ENCODE data around the gene TOPAZ1. TPM values are rescaled to one million over a fixed set of nuclear protein-coding genes. Genes with fewer than 3 reads are reported as not detected.
A peak's percentile ranks its signal among the peaks of the same experiment; 100 is the strongest.

TOPAZ1 gene
- total and polyA plus RNA-seq, 9 of the 15 experiments (the other 6 are each of a cell fraction or from before 2014, with no cell fraction given) = 0.01 TPM; not detected in 8

DNA sequence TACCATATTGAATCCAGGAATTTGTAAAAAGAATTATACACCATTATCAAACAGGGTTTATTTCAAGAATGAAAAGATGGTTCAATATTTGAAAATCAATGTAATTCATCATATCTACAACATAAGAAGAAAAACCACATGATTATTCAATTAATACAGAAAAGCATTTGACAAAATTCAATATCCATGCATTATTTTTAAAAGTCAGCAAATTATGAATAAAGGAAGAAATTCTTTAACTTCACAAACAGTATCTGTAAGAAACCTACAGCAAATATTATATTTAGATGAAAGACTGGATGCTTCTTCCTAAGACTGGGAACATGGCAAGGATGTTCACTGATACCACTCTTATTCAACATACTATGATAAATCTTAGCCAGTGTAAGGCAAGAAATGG, 55.6 kb downstream of the TOPAZ1 start:
- Histone ChIP-seq H3K79me2 (ENCODE audit: control insufficient read depth, insufficient read depth, low read length) (no peaks in the 10 kb centered on the region), H3K27ac (ENCODE audit: extremely low read depth, low read depth, low read length) (no peak overlapping the region), H3K4me2 (ENCODE audit: insufficient read depth, low read length) (no peak overlapping the region), H3K9me3 (replicated peaks; ENCODE audit: control insufficient read depth, insufficient read depth, low read depth, low read length) (no peaks in the 10 kb centered on the region), H3K27me3 (ENCODE audit: control insufficient read depth in 2 of 2, insufficient read depth in 2 of 2, low read length in 2 of 2) (no peaks in the 10 kb centered on the region), H3K9ac (ENCODE audit: insufficient read depth in 1 of 2, low read depth in 2 of 2, low read length in 2 of 2) (no peak overlapping the region), H4K20me1 (replicated peaks; ENCODE audit: control insufficient read depth, insufficient read depth, low read length) (no peaks in the 10 kb centered on the region), H3K4me3 (no peak overlapping the region), H3K4me1 (replicated peaks in 1 of 2; ENCODE audit: control insufficient read depth in 2 of 2, insufficient read depth in 2 of 2, low read length in 2 of 2) (no peaks in the 10 kb centered on the region), H2AFZ (ENCODE audit: low read depth, low read length) (no peak overlapping the region), H3K9me1 (ENCODE audit: control insufficient read depth, insufficient read depth, low read length) (no peaks in the 10 kb centered on the region), H3K36me3 (ENCODE audit: control insufficient read depth, insufficient read depth, low read length) (no peaks in the 10 kb centered on the region)
- ChIA-PET POLR2A (no interaction called here), CTCF (ENCODE audit: low intra/inter-chr PET ratio) (no interaction called here)
- in situ Hi-C loops (cut with MboI) (no loop called here), intact Hi-C loops (cut with micrococcal nuclease) (no loop called here)
- no TSS peak for BruUV-seq (replicated peaks)
- ATAC-seq (no peak), FAIRE-seq (no peak), DNase-seq (ENCODE audit: extremely low read depth in 1 of 4, low spot score in 3 of 4) (no peak)
- TF ChIP-seq ZNF316 (IDR thresholded peaks at IDR 0.05) (peak; percentile 84), NFRKB (IDR thresholded peaks at IDR 0.05; ENCODE audit: low read depth) (no peak), C11orf30 (IDR thresholded peaks at IDR 0.05; ENCODE audit: low read depth) (peak; percentile 73)

DNA sequence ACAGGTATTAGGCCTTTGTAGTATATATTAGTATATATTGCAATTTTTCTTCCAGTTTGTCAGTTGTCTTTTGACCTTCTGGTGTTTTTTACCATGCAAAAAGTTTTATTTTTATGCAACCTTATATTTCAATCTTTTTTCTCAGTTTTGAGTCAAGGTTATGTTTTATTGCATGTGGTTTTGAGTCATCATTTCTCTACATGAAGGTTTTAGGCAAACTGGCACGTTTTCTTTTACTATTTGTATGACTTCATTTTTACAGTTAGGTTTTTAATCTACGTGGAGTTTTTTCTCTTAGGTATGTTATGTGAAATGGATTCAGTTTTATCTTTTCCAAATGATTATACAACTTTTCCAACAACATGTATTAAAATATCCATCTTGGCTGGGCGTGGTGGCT, 60.1 kb downstream of the TOPAZ1 start:
- Histone ChIP-seq H3K4me1 (replicated peaks in 1 of 2; ENCODE audit: control insufficient read depth in 2 of 2, insufficient read depth in 2 of 2, low read length in 2 of 2) (no peaks in the 10 kb centered on the region), H3K9ac (ENCODE audit: insufficient read depth in 1 of 2, low read depth in 2 of 2, low read length in 2 of 2) (no peak overlapping the region), H3K4me2 (ENCODE audit: insufficient read depth, low read length) (no peak overlapping the region), H3K79me2 (ENCODE audit: control insufficient read depth, insufficient read depth, low read length) (no peaks in the 10 kb centered on the region), H3K9me3 (replicated peaks; ENCODE audit: control insufficient read depth, insufficient read depth, low read depth, low read length) (no peaks in the 10 kb centered on the region), H4K20me1 (replicated peaks; ENCODE audit: control insufficient read depth, insufficient read depth, low read length) (no peaks in the 10 kb centered on the region), H3K27ac (ENCODE audit: extremely low read depth, low read depth, low read length) (no peak overlapping the region), H3K27me3 (ENCODE audit: control insufficient read depth in 2 of 2, insufficient read depth in 2 of 2, low read length in 2 of 2) (no peaks in the 10 kb centered on the region), H2AFZ (ENCODE audit: low read depth, low read length) (no peak overlapping the region; the same call in 1 of the 2 replicates), H3K4me3 (no peak overlapping the region), H3K36me3 (ENCODE audit: control insufficient read depth, insufficient read depth, low read length) (no peaks in the 10 kb centered on the region), H3K9me1 (ENCODE audit: control insufficient read depth, insufficient read depth, low read length) (no peaks in the 10 kb centered on the region)
- intact Hi-C loops (cut with micrococcal nuclease) = no loop called here
- CTCF ChIA-PET (ENCODE audit: low intra/inter-chr PET ratio) = no interaction called here
- FAIRE-seq (no peak), DNase-seq (ENCODE audit: extremely low read depth in 1 of 4, low spot score in 3 of 4) (no peak), ATAC-seq (no peak)
- POLR2A ChIA-PET = no interaction called here
- 49% methylated on average over 3 of the region's 3 CpGs for WGBS (ENCODE audit: insufficient coverage, low coverage, missing lambda C conversion rate)
- BruUV-seq (replicated peaks) = no TSS peak
- in situ Hi-C loops (cut with MboI) = no loop called here
- no peak for TF ChIP-seq PREB (CRISPR knock-in tag; IDR thresholded peaks at IDR 0.05)
- TF ChIP-seq ELF4 (CRISPR knock-in tag; IDR thresholded peaks at IDR 0.05) = no peak
- TF ChIP-seq PHF20 (IDR thresholded peaks at IDR 0.05; ENCODE audit: partially characterized antibody) = no peak
- TF ChIP-seq CCNT2 (IDR thresholded peaks at IDR 0.05; ENCODE audit: borderline replicate concordance, extremely low read depth, insufficient read length, low read depth, low read length) = no peak
- no peak for TF ChIP-seq KLF1 (tag; IDR thresholded peaks at IDR 0.05)
- no peak for TF ChIP-seq BHLHE40 (IDR thresholded peaks at IDR 0.05; ENCODE audit: low read length)
- TF ChIP-seq PCBP2 (IDR thresholded peaks at IDR 0.05; ENCODE audit: low read depth, low read length, poor library complexity, severe bottlenecking) = no peak
- TF ChIP-seq, protein P1, sequence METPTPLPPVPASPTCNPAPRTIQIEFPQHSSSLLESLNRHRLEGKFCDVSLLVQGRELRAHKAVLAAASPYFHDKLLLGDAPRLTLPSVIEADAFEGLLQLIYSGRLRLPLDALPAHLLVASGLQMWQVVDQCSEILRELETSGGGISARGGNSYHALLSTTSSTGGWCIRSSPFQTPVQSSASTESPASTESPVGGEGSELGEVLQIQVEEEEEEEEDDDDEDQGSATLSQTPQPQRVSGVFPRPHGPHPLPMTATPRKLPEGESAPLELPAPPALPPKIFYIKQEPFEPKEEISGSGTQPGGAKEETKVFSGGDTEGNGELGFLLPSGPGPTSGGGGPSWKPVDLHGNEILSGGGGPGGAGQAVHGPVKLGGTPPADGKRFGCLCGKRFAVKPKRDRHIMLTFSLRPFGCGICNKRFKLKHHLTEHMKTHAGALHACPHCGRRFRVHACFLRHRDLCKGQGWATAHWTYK (CRISPR knock-in tag; IDR thresholded peaks at IDR 0.05) = no peak
- no peak for TF ChIP-seq HCFC1 (IDR thresholded peaks at IDR 0.05; ENCODE audit: low read depth, low read length)
- no peak for TF ChIP-seq ZNF217 (CRISPR knock-in tag; IDR thresholded peaks at IDR 0.05)
- no peak for TF ChIP-seq ATF4 (CRISPR knock-in tag; IDR thresholded peaks at IDR 0.05)
- no peak for TF ChIP-seq L3MBTL2 (IDR thresholded peaks at IDR 0.05)

All from K562 (cell line).